Type B pancreatic cell (in vitro differentiated cells): Measurements from ENCODE around the gene WASL. TPM values are rescaled to one million over a fixed set of nuclear protein-coding genes. Genes with fewer than 3 reads are reported as not detected.

Source experiments
- DNase-seq: peaks from one replicate; pipeline ENCODE4 v3.0.0; 2021; ENCODE audit warnings: mixed read lengths; ENCODE audit not compliant: unreplicated experiment; ENCODE audit errors: extremely low spot score
- H3K27ac Mint-ChIP-seq: 2 replicates; pipeline ENCODE4 v1.8.0; 2021; ENCODE audit warnings: mild to moderate bottlenecking, mixed read lengths
- H3K27me3 Mint-ChIP-seq: 2 replicates; pipeline ENCODE4 v1.8.0; 2021; ENCODE audit warnings: mixed read lengths
- H3K36me3 Mint-ChIP-seq: 2 replicates; pipeline ENCODE4 v1.8.0; 2021; ENCODE audit warnings: mixed read lengths
- H3K4me1 Mint-ChIP-seq: one replicate; pipeline ENCODE4 v1.8.0; 2021; ENCODE audit warnings: mixed read lengths; ENCODE audit not compliant: unreplicated experiment
- H3K4me3 Mint-ChIP-seq: 2 replicates; pipeline ENCODE4 v1.8.0; 2021; ENCODE audit warnings: mild to moderate bottlenecking, mixed read lengths
- H3K9me3 Mint-ChIP-seq: 2 replicates; pipeline ENCODE4 v1.8.0; 2021; ENCODE audit warnings: mixed read lengths
- total RNA-seq: library from RNA; stranded (reverse); gene quantifications from 2 replicates; pipeline ENCODE4 v1.2.1, GENCODE V29; 2021; ENCODE audit warnings: low replicate concordance
- TF ChIP-seq, protein P1 (sequence below): fragments of 200-600 bp; sonication (generic); conservative IDR thresholded peaks from 2 replicates; pipeline ENCODE4 v1.5.0; 2021; ENCODE audit warnings: antibody characterized with exemption, mild to moderate bottlenecking

WASL gene
- total RNA-seq, 1 donor from 2014 or later, result 34.4 TPM

DNA sequence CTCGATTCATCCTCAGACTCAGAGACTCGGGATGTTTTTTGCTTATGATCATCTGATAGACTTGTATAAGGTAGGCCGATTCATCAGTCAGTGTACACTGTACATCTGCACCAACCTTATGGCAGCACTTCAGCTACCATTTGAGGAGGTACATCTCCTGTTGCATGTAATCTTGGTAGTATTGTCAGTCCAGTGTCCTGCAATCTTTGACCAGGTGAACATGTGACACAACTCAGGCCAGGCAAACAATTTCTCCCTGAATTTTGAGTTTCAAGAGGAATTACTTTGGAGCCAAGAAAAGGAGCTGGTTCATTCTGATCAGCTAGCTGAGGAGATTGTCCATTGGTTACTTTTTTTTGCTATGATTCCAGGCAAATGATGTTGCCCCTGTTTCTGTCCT lies 19.7 kb upstream of the WASL start:
- Mint-ChIP-seq H3K27me3 (no peaks in the 10 kb centered on the region), H3K27ac (no peak overlapping the region), H3K4me3 (no peak overlapping the region), H3K9me3 (peaks cover 4% of the 10 kb centered on the region), H3K4me1 (no peaks in the 10 kb centered on the region), H3K36me3 (no peaks in the 10 kb centered on the region)
- TF ChIP-seq, protein P1, sequence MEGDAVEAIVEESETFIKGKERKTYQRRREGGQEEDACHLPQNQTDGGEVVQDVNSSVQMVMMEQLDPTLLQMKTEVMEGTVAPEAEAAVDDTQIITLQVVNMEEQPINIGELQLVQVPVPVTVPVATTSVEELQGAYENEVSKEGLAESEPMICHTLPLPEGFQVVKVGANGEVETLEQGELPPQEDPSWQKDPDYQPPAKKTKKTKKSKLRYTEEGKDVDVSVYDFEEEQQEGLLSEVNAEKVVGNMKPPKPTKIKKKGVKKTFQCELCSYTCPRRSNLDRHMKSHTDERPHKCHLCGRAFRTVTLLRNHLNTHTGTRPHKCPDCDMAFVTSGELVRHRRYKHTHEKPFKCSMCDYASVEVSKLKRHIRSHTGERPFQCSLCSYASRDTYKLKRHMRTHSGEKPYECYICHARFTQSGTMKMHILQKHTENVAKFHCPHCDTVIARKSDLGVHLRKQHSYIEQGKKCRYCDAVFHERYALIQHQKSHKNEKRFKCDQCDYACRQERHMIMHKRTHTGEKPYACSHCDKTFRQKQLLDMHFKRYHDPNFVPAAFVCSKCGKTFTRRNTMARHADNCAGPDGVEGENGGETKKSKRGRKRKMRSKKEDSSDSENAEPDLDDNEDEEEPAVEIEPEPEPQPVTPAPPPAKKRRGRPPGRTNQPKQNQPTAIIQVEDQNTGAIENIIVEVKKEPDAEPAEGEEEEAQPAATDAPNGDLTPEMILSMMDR, result no peak
- no peak for DNase-seq

GRCh38 chr7:123763191-123763661 lies 14.4 kb upstream of the WASL start:
- Mint-ChIP-seq H3K36me3 (no peaks in the 10 kb centered on the region), H3K27me3 (no peaks in the 10 kb centered on the region), H3K4me1 (no peaks in the 10 kb centered on the region), H3K9me3 (peaks cover 4% of the 10 kb centered on the region), H3K4me3 (no peak overlapping the region), H3K27ac (no peak overlapping the region)
- TF ChIP-seq, protein P1, result no peak
- no peak for DNase-seq

DNA sequence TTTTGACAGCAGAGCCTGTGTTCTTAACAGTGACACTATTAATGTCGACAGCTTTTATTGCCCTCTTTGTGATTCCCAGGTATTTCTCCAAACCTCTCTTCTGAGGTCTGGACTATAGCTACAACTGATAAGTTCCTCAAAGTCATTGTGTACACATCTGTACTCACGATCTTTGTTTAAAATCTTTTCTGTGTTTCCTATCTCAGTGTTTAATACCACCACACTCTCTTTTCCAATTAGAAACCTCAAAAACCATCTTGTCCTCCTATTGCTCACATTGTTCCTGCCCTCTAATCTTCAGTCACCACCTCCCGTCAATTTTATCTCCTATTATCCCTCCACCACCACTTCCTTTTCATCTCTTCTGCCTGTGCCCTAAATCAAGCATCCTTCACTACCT lies 12.9 kb upstream of the WASL start:
- H3K27me3 Mint-ChIP-seq, result no peaks in the 10 kb centered on the region
- H3K4me1 Mint-ChIP-seq, result no peaks in the 10 kb centered on the region
- no peak for DNase-seq
- peaks cover 4% of the 10 kb centered on the region for H3K9me3 Mint-ChIP-seq
- no peaks in the 10 kb centered on the region for H3K36me3 Mint-ChIP-seq
- no peak overlapping the region for H3K4me3 Mint-ChIP-seq
- TF ChIP-seq, protein P1, result no peak
- H3K27ac Mint-ChIP-seq, result no peak overlapping the region

DNA sequence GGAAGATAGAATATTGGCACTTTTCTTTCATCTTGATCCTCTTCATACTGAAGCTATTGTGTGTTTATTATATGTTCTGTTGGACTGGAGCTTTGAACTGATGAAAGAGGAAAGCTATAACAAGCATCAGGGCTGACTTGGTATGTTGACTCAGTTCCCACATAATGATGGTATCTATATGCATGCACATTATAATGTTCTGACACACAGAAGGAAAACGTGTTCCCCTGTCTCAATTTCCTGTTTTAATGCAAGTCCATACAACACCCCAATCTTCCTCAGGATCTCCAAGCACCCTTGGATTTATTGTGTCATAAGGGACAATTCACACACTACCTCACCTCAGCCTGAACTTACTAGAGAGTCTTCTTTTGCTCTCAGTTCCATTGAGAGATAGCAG lies 8.3 kb upstream of the WASL start:
- TF ChIP-seq, protein P1, result no peak
- H3K9me3 Mint-ChIP-seq, result no peaks in the 10 kb centered on the region
- no peak for DNase-seq

GRCh38 chr7:123755338-123755737 lies 6.5 kb upstream of the WASL start:
- no peak for DNase-seq
- Mint-ChIP-seq H3K27me3 (no peaks in the 10 kb centered on the region), H3K4me3 (no peak overlapping the region), H3K36me3 (no peaks in the 10 kb centered on the region), H3K4me1 (peaks cover 13% of the 10 kb centered on the region), H3K27ac (no peak overlapping the region), H3K9me3 (no peaks in the 10 kb centered on the region)
- TF ChIP-seq, protein P1, result no peak

More for the DNA sequence above, 8.3 kb upstream of the WASL start:
- Mint-ChIP-seq H3K4me1 (peaks cover 9% of the 10 kb centered on the region), H3K4me3 (no peak overlapping the region), H3K27me3 (no peaks in the 10 kb centered on the region), H3K36me3 (no peaks in the 10 kb centered on the region), H3K27ac (no peak overlapping the region)
